Mucosa of rectum (tissue), 2 donors: ENCODE data around the gene SF1.

Source experiments
- H3K27ac ChIP-seq, 2 donors: one replicate each; pipeline ENCODE4 v1.7.0; 2013; ENCODE audit warnings: inconsistent platforms in 2 of 2, low read depth in 2 of 2, low read length in 2 of 2
- H3K27me3 ChIP-seq, 2 donors: one replicate each; pipeline ENCODE4 v1.7.0; 2013; ENCODE audit warnings: low read length in 2 of 2; ENCODE audit not compliant: control insufficient read depth in 2 of 2, insufficient read depth in 2 of 2
- H3K36me3 ChIP-seq, 2 donors: one replicate each; pipeline ENCODE4 v1.7.0; 2013; ENCODE audit warnings: low read length in 2 of 2; ENCODE audit not compliant: control insufficient read depth in 2 of 2, insufficient read depth in 2 of 2
- H3K4me1 ChIP-seq, 2 donors: one replicate each; pipeline ENCODE4 v1.7.0; 2013; ENCODE audit warnings: low read length in 2 of 2, mild to moderate bottlenecking in 1 of 2; ENCODE audit not compliant: control insufficient read depth in 2 of 2, insufficient read depth in 2 of 2
- H3K4me3 ChIP-seq, 2 donors: one replicate each; pipeline ENCODE4 v1.7.0; 2013; ENCODE audit warnings: low read length in 2 of 2
- H3K9ac ChIP-seq, 2 donors: one replicate each; pipeline ENCODE4 v1.7.0; 2013; ENCODE audit warnings: low read length in 2 of 2, low read depth in 1 of 2, mild to moderate bottlenecking in 1 of 2
- H3K9me3 ChIP-seq, 2 donors: one replicate each; pipeline ENCODE4 v1.7.0; 2013; ENCODE audit warnings: low read length in 2 of 2; ENCODE audit not compliant: control insufficient read depth in 2 of 2
- donor health status: healthy.
- donor health status: Normal muscosa, but diverticular disease.

The SF1 gene

DNA sequence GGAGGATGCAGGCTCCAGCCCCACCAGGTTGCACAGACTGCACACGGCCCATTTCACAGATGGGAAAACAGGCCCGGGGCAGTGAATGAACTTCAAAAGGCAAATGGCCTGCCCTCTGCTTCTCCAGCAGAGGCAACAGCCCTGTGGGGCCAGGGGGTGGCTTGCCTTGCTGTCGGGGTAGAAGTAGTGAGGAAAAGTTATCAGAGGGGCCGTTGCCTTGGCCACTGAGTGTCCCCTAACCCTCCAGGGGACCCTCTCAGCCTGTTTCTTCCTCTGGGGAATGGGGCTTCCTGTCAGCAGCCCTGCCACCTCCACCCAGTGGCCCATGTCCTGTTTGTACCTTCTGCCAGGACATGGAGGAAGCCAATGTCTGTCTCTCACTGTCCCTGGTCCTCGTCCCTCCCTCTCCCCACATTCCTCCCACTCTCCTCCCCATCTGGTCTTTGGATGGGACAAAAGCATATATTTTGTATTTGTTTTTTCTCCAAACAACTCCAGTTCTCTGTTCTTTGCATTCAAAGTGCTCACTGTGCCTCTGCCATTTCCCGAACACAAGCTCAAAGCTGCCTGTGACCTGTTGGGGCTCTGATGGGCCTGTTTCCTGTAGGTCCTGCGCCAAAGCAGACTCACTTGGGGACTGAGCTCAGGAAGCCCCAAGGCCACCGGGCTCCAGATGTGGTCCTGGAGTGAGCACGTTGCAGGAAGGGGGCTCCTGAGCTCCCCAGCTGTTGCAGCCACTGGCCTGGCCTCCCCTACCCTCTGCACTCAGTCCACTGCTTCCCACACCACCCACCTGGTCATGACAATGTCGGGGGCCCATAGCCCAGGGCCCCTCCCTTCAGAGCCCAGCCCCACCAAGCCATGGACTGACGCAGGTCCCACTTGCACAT is 15.2 kb upstream of the SF1 start:
- Histone ChIP-seq H3K27ac (no peak overlapping the region), H3K36me3 (peaks cover 0 to 9% of the 10 kb centered on the region in 2 donors)

DNA sequence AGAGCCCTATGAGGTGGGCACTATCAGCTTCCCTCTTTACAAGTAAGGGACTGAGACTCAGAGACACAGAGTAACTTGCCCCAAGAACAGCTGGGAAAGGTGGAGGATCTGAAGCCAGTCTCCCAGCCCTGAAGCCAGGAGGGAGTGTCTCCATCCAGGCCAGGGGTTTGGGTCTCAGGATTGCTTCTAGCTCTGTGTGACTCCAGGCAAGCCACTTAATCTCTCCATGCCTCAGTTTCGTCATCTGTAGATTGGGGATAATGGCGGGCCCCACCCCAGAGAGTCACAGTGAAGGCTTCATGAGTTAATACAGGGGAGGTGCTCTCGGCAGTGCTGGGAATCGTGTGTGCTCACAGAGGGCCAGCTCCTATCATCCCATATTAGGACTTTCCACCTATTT is 14.1 kb upstream of the SF1 start:
- Histone ChIP-seq H3K9me3 (no peaks in the 10 kb centered on the region), H3K4me3 (no peak overlapping the region), H3K9ac (no peak overlapping the region), H3K4me1 (peaks cover 4 to 5% of the 10 kb centered on the region in 2 donors), H3K36me3 (peaks cover 0 to 12% of the 10 kb centered on the region in 2 donors), H3K27me3 (no peaks in the 10 kb centered on the region), H3K27ac (no peak overlapping the region)

More for the DNA sequence above, 15.2 kb upstream of the SF1 start:
- H3K9ac ChIP-seq = no peak overlapping the region
- H3K9me3 ChIP-seq = no peaks in the 10 kb centered on the region
- H3K4me1 ChIP-seq = no peaks in the 10 kb centered on the region
- H3K4me3 ChIP-seq = no peak overlapping the region
- no peaks in the 10 kb centered on the region for H3K27me3 ChIP-seq

DNA sequence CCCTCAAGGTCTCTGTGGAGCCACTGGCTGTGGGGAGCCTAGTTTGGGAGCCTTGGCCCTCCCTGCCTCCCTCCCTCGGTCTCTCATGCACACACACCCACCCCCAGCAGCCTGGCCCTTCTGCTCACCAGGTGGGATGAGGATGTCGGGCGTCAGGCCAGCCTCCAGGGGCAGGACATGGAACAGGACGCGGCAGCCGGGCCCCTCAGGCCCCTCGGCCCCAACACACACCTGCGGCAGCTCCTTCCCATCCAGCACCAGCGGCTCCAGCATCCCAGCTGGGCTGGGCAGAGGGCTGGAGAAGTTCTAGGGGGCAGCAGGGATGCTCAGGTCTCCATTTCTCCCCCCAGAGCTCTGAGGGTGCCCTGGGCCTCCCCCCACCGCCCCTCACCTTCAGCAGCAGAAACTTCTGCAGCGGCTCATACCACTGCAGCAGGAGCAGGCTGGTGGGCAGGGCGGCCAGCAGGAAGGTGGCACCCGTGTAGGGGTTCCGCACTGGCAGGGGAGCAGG is 13.5 kb upstream of the SF1 start:
- Histone ChIP-seq H3K9me3 (no peaks in the 10 kb centered on the region), H3K4me1 (peaks cover 5 to 7% of the 10 kb centered on the region in 2 donors), H3K27ac (no peak overlapping the region), H3K36me3 (peaks cover 0 to 9% of the 10 kb centered on the region in 2 donors), H3K9ac (no peak overlapping the region), H3K27me3 (no peaks in the 10 kb centered on the region), H3K4me3 (no peak overlapping the region)

DNA sequence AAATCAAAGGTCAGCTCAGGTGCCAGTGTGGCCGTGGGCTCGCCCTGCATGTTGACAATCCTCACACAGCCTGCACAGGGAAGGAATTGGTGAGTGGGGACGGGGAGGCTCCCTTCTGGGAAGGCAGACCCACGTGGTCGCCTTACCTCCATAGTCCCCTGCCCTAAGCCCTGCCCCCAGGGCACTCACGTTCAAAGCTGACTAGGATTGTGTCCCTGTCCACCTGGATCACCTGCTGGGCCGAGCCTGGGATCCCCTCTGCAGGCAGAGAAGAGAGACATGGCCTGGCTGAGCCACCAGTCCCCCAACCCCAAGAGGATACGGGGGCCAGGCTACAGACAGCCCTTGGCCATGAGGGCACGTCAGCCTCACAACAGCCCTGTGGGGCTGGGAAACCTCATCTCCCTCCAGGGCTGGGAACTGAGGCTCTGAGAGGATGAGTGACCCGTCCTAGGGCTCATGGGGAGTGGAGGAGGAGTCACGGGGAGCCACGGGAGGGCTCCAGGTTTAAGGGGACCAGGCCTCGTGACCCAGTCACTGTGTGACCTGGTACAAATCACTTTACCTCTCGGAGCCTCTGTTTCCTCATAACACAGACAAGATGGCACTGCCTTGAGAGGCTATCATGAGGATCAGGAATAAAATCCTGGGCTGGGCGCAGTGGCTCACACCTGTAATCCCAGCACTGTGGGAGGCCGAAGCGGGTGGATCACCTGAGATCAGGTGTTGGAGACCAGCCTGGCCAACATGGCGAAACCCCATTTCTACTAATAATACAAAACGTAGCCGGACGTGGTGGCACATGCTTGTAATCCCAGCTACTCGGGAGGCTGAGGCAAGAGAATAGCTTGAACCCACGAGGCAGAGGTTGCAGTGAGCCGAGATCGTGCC is 12.1 kb upstream of the SF1 start:
- Histone ChIP-seq H3K27me3 (no peaks in the 10 kb centered on the region), H3K27ac (no peak overlapping the region), H3K4me3 (no peak overlapping the region), H3K9ac (no peak overlapping the region), H3K9me3 (no peaks in the 10 kb centered on the region), H3K36me3 (peaks cover 0 to 9% of the 10 kb centered on the region in 2 donors), H3K4me1 (peaks cover 7 to 11% of the 10 kb centered on the region in 2 donors)

DNA sequence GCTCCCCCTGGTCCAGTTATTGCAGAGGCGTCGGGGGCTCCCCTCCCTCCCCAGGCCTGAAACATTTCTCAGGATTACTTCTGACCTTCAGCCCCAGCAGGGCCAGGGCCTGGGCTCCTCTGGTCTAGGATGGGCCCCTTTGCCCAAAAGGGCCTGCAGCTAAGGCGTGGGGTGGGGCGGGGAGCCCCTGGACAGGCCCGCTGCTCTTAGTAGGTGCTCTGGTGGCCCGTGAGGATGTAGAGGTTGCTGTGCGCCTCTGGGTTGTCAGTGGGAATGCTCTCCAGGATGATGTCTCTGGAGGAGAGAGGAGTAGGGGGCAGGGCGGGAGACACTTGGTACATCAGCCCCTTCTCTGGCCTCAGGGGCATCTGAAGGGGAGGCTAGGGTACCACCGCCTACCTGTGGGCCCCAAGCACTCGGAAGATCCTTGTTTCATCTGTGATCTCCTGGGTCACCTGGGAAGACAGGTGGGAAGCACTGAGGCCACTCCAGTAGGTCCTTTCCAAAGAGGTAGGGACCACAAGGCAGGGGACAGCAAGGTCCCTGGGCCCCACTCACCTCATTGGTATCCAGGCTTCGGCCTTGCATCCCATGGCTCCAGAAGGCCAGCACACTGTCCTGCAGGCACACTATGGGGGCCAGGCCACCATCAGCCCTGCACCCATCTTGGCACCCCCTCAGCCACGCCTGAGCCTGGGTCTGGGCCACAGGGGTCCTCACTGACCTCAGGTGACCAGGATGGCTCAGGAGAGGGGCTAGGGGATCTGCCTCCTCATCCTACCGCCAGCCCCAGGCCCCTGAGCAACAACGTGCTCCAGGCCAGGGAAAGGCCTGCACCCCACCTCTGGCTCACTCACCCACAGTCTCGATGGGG is 11.2 kb upstream of the SF1 start:
- peaks cover 0 to 9% of the 10 kb centered on the region in 2 donors for H3K36me3 ChIP-seq

DNA sequence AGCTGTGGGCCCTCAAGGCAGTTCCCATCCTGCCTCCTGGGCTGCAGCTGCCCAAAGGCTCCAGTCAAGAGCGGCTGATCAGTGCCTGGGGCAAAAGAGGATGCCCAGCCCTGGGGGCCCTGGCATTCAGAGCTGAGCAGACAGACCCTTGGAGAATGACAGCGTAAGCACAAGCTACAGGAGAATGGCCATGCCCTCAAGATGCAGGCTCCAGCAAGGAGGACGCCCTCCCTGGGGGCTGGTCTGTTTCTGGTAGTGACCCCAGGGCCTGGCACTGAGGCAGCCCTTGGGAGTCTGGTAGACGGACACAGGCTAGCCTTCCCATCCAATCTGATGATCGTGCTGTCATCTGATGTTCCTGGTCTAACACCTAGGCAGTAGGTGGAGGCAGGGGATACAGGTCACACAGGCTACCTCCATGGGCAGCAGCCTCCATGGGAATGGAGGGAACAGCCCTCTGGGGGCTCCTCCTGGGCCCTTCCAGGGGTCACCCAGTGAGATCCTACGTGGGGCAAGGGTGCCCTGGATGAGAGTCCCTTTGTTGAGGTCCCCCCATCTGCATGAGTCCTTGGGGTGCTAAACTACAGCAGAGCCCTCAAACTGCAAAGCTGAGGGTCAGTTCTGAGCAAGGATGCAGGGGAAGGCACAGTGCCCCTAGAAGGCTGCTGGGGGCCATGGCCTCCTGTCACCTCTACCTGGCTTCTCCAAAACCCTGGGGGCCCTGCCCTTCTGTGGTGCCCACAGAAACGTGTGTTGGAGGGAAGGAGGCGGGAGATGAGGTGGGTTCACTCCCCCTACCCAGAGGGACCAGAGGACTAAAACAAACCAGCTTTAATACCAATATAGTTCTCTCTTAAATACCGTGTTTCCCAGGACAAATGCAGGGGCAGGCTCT is 10.2 kb upstream of the SF1 start:
- no peak overlapping the region for H3K9ac ChIP-seq
- peaks cover 0 to 9% of the 10 kb centered on the region in 2 donors for H3K36me3 ChIP-seq
- H3K4me1 ChIP-seq = peaks cover 11 to 17% of the 10 kb centered on the region in 2 donors
- no peaks in the 10 kb centered on the region for H3K9me3 ChIP-seq
- no peaks in the 10 kb centered on the region for H3K27me3 ChIP-seq
- H3K27ac ChIP-seq = no peak overlapping the region
- H3K4me3 ChIP-seq = no peak overlapping the region

More for the DNA sequence above, 11.2 kb upstream of the SF1 start:
- Histone ChIP-seq H3K4me1 (peaks cover 11 to 17% of the 10 kb centered on the region in 2 donors), H3K27me3 (no peaks in the 10 kb centered on the region), H3K9me3 (no peaks in the 10 kb centered on the region), H3K9ac (no peak overlapping the region), H3K27ac (no peak overlapping the region), H3K4me3 (no peak overlapping the region)

DNA sequence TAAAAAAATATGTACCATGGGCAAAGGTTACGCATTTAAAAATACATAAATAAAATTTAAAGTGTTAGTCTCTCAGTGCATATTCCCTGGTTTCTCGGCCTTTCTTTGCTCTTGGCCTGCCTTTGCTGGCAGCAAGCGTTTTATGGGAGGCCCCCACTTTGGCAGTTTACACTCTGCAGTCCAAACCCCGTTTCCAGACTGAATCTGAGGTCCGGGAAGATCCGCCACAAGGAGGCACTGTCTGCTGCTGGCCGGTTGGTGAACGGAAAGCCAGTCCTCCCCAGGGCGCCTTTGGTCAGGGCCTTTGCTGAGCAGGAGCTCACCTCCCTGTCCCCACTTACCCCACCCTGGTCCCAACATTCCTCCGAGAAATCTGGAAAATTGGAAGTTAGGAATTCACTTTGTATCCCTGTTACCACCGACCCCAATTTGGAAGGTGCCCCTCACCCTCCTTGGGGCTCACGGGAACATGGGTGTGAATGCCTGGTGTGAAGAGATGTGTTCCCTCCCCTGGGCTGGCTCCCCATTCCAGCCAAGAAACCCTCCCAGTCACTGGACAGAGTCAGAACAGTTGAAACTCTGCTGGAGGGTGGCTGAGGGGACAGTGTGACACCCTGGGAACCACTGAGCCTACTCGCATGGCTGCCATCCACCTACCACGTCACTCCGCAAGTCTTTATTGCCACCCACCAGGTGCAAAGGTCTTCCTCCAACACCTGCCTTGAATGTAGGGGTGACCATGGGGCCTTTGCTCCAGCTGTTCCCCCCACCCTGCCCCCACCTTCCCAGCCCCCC is 9.4 kb upstream of the SF1 start:
- Histone ChIP-seq H3K4me3 (no peak overlapping the region), H3K4me1 (peaks cover 11 to 17% of the 10 kb centered on the region in 2 donors), H3K9me3 (no peaks in the 10 kb centered on the region), H3K9ac (no peak overlapping the region), H3K36me3 (peaks cover 0 to 9% of the 10 kb centered on the region in 2 donors), H3K27ac (no peak overlapping the region), H3K27me3 (no peaks in the 10 kb centered on the region)

DNA sequence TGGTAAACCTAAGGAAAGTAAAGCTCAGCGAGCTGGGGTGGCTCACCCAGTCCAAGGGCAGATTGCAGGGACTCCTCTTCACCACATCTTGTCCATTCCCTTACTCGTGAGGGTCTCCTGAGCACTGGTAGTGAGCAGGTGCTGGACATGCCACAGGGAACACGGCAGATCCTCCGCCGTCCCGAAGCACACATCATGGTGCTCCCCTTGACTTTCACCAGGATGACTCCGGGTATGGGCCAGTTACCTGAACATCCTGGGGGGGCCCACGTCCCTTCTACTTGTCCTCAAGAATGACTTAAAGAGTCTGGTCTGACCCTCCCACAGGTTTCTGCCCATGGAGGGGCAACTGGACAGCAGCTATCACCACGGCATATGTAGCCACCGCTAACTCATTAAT is 8.0 kb upstream of the SF1 start:
- Histone ChIP-seq H3K4me3 (no peak overlapping the region), H3K9me3 (no peaks in the 10 kb centered on the region), H3K4me1 (peaks cover 11 to 17% of the 10 kb centered on the region in 2 donors), H3K9ac (no peak overlapping the region), H3K36me3 (peaks cover 0 to 9% of the 10 kb centered on the region in 2 donors), H3K27me3 (no peaks in the 10 kb centered on the region), H3K27ac (no peak overlapping the region)
